ENCODE data around the gene ENKD1.
A peak's percentile ranks its signal among the peaks of the same experiment; 100 is the strongest.

The ENKD1 gene

GRCh38 chr16:67661886-67662652 is 4.5 kb downstream of the ENKD1 start:
- DNase-seq, result no peak

GRCh38 chr16:67661101-67661761 is 5.3 kb downstream of the ENKD1 start:
- no peak for DNase-seq

- DNase-seq, result peak; percentile 82
Measured at GRCh38 chr16:67660564-67661028, 6.0 kb downstream of the ENKD1 start, which contains the start of gene PARD6A. Gene PARD6A (plus strand): TSS chr16:67660960. CDS start chr16:67661039, 79 bp downstream.

GRCh38 chr16:67659675-67660563 is 6.6 kb downstream of the ENKD1 start, which contains the start of gene ACD:
Gene ACD (minus strand): TSS chr16:67660260. CDS start chr16:67660220, 40 bp downstream.
- peak; percentile 50 for DNase-seq

GRCh38 chr16:67658849-67659674 is 7.5 kb downstream of the ENKD1 start:
- no peak for DNase-seq

- DNase-seq, result no peak
Measured at GRCh38 chr16:67657751-67658518, 8.6 kb downstream of the ENKD1 start.

- DNase-seq, result no peak
Measured at GRCh38 chr16:67657017-67657608, 9.4 kb downstream of the ENKD1 start.

GRCh38 chr16:67656344-67657016 is 10.1 kb downstream of the ENKD1 start:
- no peak for DNase-seq

- DNase-seq, result no peak
Measured at GRCh38 chr16:67655363-67655762, 11.2 kb downstream of the ENKD1 start.

GRCh38 chr16:67654403-67654911 is 12.1 kb downstream of the ENKD1 start:
- no peak for DNase-seq

- DNase-seq, result no peak
Measured at GRCh38 chr16:67653789-67654402, 12.7 kb downstream of the ENKD1 start.

- no peak for DNase-seq
Measured at GRCh38 chr16:67653128-67653788, 13.3 kb downstream of the ENKD1 start.

GRCh38 chr16:67652578-67653127 is 13.9 kb downstream of the ENKD1 start:
- DNase-seq, result no peak

GRCh38 chr16:67651847-67652246 is 14.7 kb downstream of the ENKD1 start:
- no peak for DNase-seq

GRCh38 chr16:67651039-67651438 is 15.5 kb downstream of the ENKD1 start:
- no peak for DNase-seq

- DNase-seq, result no peak
Measured at GRCh38 chr16:67650023-67650422, 16.5 kb downstream of the ENKD1 start.

GRCh38 chr16:67649494-67649931 is 17.0 kb downstream of the ENKD1 start:
- no peak for DNase-seq

- DNase-seq, result no peak
Measured at GRCh38 chr16:67648764-67649407, 17.7 kb downstream of the ENKD1 start.

Measured in DMS79 (cell line).